Right lobe of liver (tissue), 4 donors: ENCODE data around the gene RNF40.

ENCODE experiments used
- POLR2A ChIP-seq: fragments of 450-650 bp; IDR thresholded peaks from one replicate; pipeline ENCODE4 v1.6.1; 2017; ENCODE audit warnings: antibody characterized with exemption, mild to moderate bottlenecking
- TF ChIP-seq, protein P1 (sequence below), 4 donors: fragments of 200-600 bp in 3 of 4; fragments of 450-650 bp in 1 of 4; IDR thresholded peaks; one replicate each; pipeline versions ENCODE4 v1.5.1 to v1.8.0; 2016 to 2022; ENCODE audit warnings: antibody characterized with exemption in 4 of 4, mild to moderate bottlenecking in 2 of 4
- donor health status: DM: no; HTN: no; CAD: no.
- donor health status: DM: no; HTN: no; CAD: no.
- donor health status: DM: no; HTN: yes; CAD: no.

DNA sequence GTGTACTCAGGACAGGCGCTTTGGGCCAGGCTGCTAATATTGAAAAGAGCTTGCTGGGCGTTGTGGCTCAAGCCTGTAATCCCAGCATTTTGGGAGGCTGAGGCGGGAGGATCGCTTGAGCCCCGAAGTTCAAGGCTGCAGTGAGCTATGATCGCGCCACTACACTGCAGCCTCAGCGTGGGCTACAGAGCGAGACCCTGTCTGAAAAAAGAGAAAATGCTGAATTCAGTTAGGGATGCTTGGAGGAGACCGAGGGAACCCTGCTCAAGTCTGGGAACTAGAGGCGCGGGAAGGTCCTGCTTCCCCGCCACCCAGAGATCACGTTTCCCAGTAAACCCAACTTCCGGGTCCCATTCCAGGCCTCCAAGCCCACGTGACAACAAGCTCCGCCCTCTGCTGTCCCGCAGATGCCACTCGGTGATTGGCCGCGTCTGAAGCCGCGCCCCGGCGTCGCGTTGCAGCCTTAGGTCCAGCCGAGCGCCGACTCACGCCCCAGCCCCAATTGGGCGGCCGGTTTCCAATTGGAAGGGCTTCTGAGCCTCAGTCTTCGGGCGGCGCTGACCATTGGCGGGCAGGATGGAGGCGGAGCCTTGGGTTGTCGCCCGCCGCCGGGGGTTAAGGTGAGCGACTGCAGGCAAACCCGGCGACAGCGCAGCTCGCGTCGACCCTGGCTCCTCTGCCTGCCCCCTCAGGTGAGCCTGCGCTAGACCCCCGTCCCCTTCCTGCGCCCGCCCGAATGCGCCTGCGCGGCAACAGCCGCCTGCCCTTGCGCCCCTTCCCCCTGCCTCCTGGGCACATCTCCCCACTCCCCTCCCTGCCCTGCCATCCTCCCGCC, 14.1 kb upstream of the RNF40 start, which contains the start of gene PHKG2:
- TF ChIP-seq, protein P1, sequence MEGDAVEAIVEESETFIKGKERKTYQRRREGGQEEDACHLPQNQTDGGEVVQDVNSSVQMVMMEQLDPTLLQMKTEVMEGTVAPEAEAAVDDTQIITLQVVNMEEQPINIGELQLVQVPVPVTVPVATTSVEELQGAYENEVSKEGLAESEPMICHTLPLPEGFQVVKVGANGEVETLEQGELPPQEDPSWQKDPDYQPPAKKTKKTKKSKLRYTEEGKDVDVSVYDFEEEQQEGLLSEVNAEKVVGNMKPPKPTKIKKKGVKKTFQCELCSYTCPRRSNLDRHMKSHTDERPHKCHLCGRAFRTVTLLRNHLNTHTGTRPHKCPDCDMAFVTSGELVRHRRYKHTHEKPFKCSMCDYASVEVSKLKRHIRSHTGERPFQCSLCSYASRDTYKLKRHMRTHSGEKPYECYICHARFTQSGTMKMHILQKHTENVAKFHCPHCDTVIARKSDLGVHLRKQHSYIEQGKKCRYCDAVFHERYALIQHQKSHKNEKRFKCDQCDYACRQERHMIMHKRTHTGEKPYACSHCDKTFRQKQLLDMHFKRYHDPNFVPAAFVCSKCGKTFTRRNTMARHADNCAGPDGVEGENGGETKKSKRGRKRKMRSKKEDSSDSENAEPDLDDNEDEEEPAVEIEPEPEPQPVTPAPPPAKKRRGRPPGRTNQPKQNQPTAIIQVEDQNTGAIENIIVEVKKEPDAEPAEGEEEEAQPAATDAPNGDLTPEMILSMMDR (IDR thresholded peaks at IDR 0.05): no peak
- peak; percentile 77 for TF ChIP-seq POLR2A
